Left lung (tissue), 10 donors: ENCODE measurements around the gene HMG20B. TPM values are rescaled to one million over a fixed set of nuclear protein-coding genes. Genes with fewer than 3 reads are reported as not detected.
"Not testable (repeated sequence)": the region's sequence is repeated elsewhere in the genome, so short reads cannot be mapped to it uniquely, and the experiment has no call there.

Experiments
- ATAC-seq: fragments of 200-7000 bp; cut with Tn5 transposase; one replicate; pipeline ENCODE4 v1.9.1; 2020; ENCODE audit warnings: moderate library complexity
- DNase-seq, 4 donors: peaks; one replicate each; pipeline ENCODE4 v3.0.0-alpha.2; 2013 to 2020
- H3K27ac ChIP-seq, 2 donors: fragments of 200-600 bp; sonication (generic) in 1 of 2; one replicate each; pipeline versions ENCODE4 v1.5.0 to v1.8.0; 2020 to 2021
- H3K27me3 ChIP-seq, 2 donors: fragments of 200-600 bp; sonication (generic) in 1 of 2; one replicate each; pipeline versions ENCODE4 v1.5.0 to v1.8.0; 2020 to 2021
- H3K36me3 ChIP-seq, 2 donors: fragments of 200-600 bp; sonication (generic) in 1 of 2; one replicate each; pipeline versions ENCODE4 v1.5.0 to v1.8.0; 2020 to 2021
- H3K4me1 ChIP-seq, 2 donors: fragments of 200-600 bp; one replicate each; pipeline ENCODE4 v1.8.0; 2021
- H3K4me3 ChIP-seq, 2 donors: fragments of 200-600 bp; sonication (generic) in 1 of 2; one replicate each; pipeline versions ENCODE4 v1.5.0 to v1.8.0; 2020 to 2021; ENCODE audit warnings: mild to moderate bottlenecking in 1 of 2
- H3K9me3 ChIP-seq, 2 donors: fragments of 200-600 bp; sonication (generic) in 1 of 2; one replicate each; pipeline versions ENCODE4 v1.5.0 to v1.8.0; 2020 to 2021
- CTCF ChIP-seq, 2 donors: fragments of 200-600 bp; sonication (generic) in 1 of 2; IDR thresholded peaks; one replicate each; pipeline versions ENCODE4 v1.5.0 to v1.8.0; 2021; ENCODE audit warnings: antibody characterized with exemption in 2 of 2
- intact Hi-C, 2 donors: fragments of 100-400 bp; cut with DNase I; formaldehyde crosslinking; loops; one replicate each; pipeline versions ENCODE4 v1.11.2 to v1.14.2; 2022
- polyA plus RNA-seq, 6 donors: library from polyadenylated mRNA; unstranded; fragments of 120-200 nt; gene quantifications; one replicate each; pipeline ENCODE4 v1.2.1, GENCODE V29; 2013; ENCODE audit not compliant: insufficient read length in 6 of 6
- total RNA-seq, 2 donors: library from RNA; stranded (reverse); fragmentation: NEBNext Ultra II Directional; extraction: Animal tissue kit (Norgen Biotek cat#: 25700); gene quantifications; one replicate each; pipeline ENCODE4 v1.2.1, GENCODE V29; 2021
- donor health status: DM: no; HTN: yes; CAD: no.
- donor health status: DM: no; HTN: no; CAD: no.

HMG20B gene
- total and polyA plus RNA-seq, 8 donors: 50.9 to 104 (median 87.0) TPM

GRCh38 chr19:3563709-3564524, 8.8 kb upstream of the HMG20B start:
- H3K27me3 ChIP-seq: no peaks in the 10 kb centered on the region
- no peaks in the 10 kb centered on the region for H3K36me3 ChIP-seq
- no peak for TF ChIP-seq CTCF (IDR thresholded peaks at IDR 0.05)
- no peaks in the 10 kb centered on the region for H3K4me1 ChIP-seq
- H3K4me3 ChIP-seq: no peak overlapping the region
- intact Hi-C loops: no loop called here
- no peaks in the 10 kb centered on the region for H3K9me3 ChIP-seq
- ATAC-seq: no peak
- no peak for DNase-seq
- no peak overlapping the region for H3K27ac ChIP-seq

GRCh38 chr19:3565139-3565538, 7.6 kb upstream of the HMG20B start:
- ATAC-seq: no peak
- no peak for DNase-seq
- no peak overlapping the region for H3K27ac ChIP-seq
- TF ChIP-seq CTCF (IDR thresholded peaks at IDR 0.05): no peak
- intact Hi-C loops: no loop called here
- no peaks in the 10 kb centered on the region for H3K27me3 ChIP-seq
- H3K36me3 ChIP-seq: no peaks in the 10 kb centered on the region
- H3K4me3 ChIP-seq: no peak overlapping the region
- no peaks in the 10 kb centered on the region for H3K4me1 ChIP-seq
- no peaks in the 10 kb centered on the region for H3K9me3 ChIP-seq

GRCh38 chr19:3570042-3570441, 2.7 kb upstream of the HMG20B start:
- DNase-seq, H3K36me3 ChIP-seq, H3K27ac ChIP-seq, ATAC-seq, H3K27me3 ChIP-seq, H3K4me3 ChIP-seq, H3K9me3 ChIP-seq, intact Hi-C loops: not testable (repeated sequence)
- H3K4me1 ChIP-seq: peaks cover 0 to 16% of the 10 kb centered on the region in 2 donors

- H3K4me3 ChIP-seq: no peak overlapping the region
- intact Hi-C loops: no loop called here
- no peak for ATAC-seq
These were observed 2.1 kb upstream of the HMG20B start for GRCh38 chr19:3570606-3571011.

GRCh38 chr19:3572132-3572854, 451 bp upstream of the HMG20B start:
- intact Hi-C loops: no loop called here
- Histone ChIP-seq H3K27ac (peak overlapping the region in 1 of 2 donors; percentile 85), H3K4me3 (peak overlapping the region; percentile 43 to 99), H3K27me3 (no peaks in the 10 kb centered on the region), H3K9me3 (no peaks in the 10 kb centered on the region), H3K36me3 (peaks cover 0 to 9% of the 10 kb centered on the region in 2 donors), H3K4me1 (peaks cover 0 to 29% of the 10 kb centered on the region in 2 donors)
- DNase-seq: peak; percentile 99 to 100 (median 100)
- TF ChIP-seq CTCF (IDR thresholded peaks at IDR 0.05): no peak
- ATAC-seq: peak; percentile 96

More at GRCh38 chr19:3570606-3571011, 2.1 kb upstream of the HMG20B start:
- DNase-seq: no peak
- Histone ChIP-seq H3K27me3 (no peaks in the 10 kb centered on the region), H3K27ac (no peak overlapping the region), H3K9me3 (no peaks in the 10 kb centered on the region), H3K4me1 (peaks cover 0 to 16% of the 10 kb centered on the region in 2 donors), H3K36me3 (no peaks in the 10 kb centered on the region)
- no peak for TF ChIP-seq CTCF (IDR thresholded peaks at IDR 0.05)
